ENCODE measurements around the gene DUS2.
"Not testable (repeated sequence)": the region's sequence is repeated elsewhere in the genome, so short reads cannot be mapped to it uniquely, and the experiment has no call there.

DUS2 gene

GRCh38 chr16:68109156-68109555, 86.1 kb downstream of the DUS2 start:
- H3K36me3 ChIP-seq (ENCODE audit: control insufficient read depth in 4 of 4, insufficient read depth in 4 of 4, low read length in 3 of 4) = not testable (repeated sequence)

GRCh38 chr16:68110611-68111010, 87.5 kb downstream of the DUS2 start:
- H3K4me3 ChIP-seq (ENCODE audit: control insufficient read depth in 1 of 7, extremely low read depth in 1 of 7, insufficient read depth in 4 of 7, low read depth in 2 of 7, low read length in 6 of 7); H3K36me3 ChIP-seq (ENCODE audit: control insufficient read depth in 4 of 4, insufficient read depth in 4 of 4, low read length in 3 of 4); H3K27ac ChIP-seq (ENCODE audit: insufficient read depth in 1 of 2, low read depth in 1 of 2, low read length in 2 of 2, poor library complexity in 1 of 2, severe bottlenecking in 2 of 2); DNase-seq; POLR2A ChIA-PET; H3K27me3 ChIP-seq (replicated peaks in 2 of 5; ENCODE audit: control insufficient read depth in 4 of 5, insufficient read depth in 5 of 5, low read length in 4 of 5); H3K4me1 ChIP-seq (ENCODE audit: control extremely low read depth in 1 of 4, control insufficient read depth in 4 of 4, insufficient read depth in 4 of 4, low read length in 3 of 4): not testable (repeated sequence)
- 80% methylated on average over 1 of the region's 2 CpGs for WGBS (ENCODE audit: insufficient coverage)
- peaks cover 0 to 20% (median 7%) of the 10 kb centered on the region in 5 experiments for H3K9me3 ChIP-seq (ENCODE audit: control extremely low read depth in 1 of 5, control insufficient read depth in 4 of 5, insufficient read depth in 2 of 5, low read depth in 1 of 5, low read length in 4 of 5)
- CTCF ChIA-PET = interaction anchor here (0.9 to 1.5 kb wide), 2 partner anchors 18 to 184 kb away, joined by 3 to 4 read pairs; no protein-coding TSS in a partner anchor

More at GRCh38 chr16:68109156-68109555, 86.1 kb downstream of the DUS2 start:
- H3K4me3 ChIP-seq (ENCODE audit: control insufficient read depth in 1 of 7, extremely low read depth in 1 of 7, insufficient read depth in 4 of 7, low read depth in 2 of 7, low read length in 6 of 7); H3K27me3 ChIP-seq (replicated peaks in 2 of 5; ENCODE audit: control insufficient read depth in 4 of 5, insufficient read depth in 5 of 5, low read length in 4 of 5); H3K4me1 ChIP-seq (ENCODE audit: control extremely low read depth in 1 of 4, control insufficient read depth in 4 of 4, insufficient read depth in 4 of 4, low read length in 3 of 4); POLR2A ChIA-PET; H3K27ac ChIP-seq (ENCODE audit: insufficient read depth in 1 of 2, low read depth in 1 of 2, low read length in 2 of 2, poor library complexity in 1 of 2, severe bottlenecking in 2 of 2); DNase-seq: not testable (repeated sequence)
- CTCF ChIA-PET = interaction anchor here (0.8 to 2.0 kb wide), 5 partner anchors 8 to 119 kb away, joined by 3 to 8 read pairs (median 4); no protein-coding TSS in a partner anchor
- peaks cover 3 to 22% (median 7%) of the 10 kb centered on the region in 5 experiments for H3K9me3 ChIP-seq (ENCODE audit: control extremely low read depth in 1 of 5, control insufficient read depth in 4 of 5, insufficient read depth in 2 of 5, low read depth in 1 of 5, low read length in 4 of 5)
- WGBS (ENCODE audit: insufficient coverage) = 100% methylated on average over 5 of the region's 5 CpGs

- CTCF ChIA-PET = no interaction called here
- WGBS (ENCODE audit: insufficient coverage) = 92% methylated on average over 2 of the region's 2 CpGs
Observed at GRCh38 chr16:68111379-68111778, 88.3 kb downstream of the DUS2 start.

GRCh38 chr16:68113059-68113761, 90.1 kb downstream of the DUS2 start:
- no peaks in the 10 kb centered on the region for H3K27me3 ChIP-seq (replicated peaks in 2 of 5; ENCODE audit: control insufficient read depth in 4 of 5, insufficient read depth in 5 of 5, low read length in 4 of 5)
- ChIA-PET CTCF (interaction anchor here (0.7 to 1.6 kb wide), 8 partner anchors 9 to 58 kb away, joined by 3 to 5 read pairs (median 3); partner anchors contain the start of gene NFATC3), POLR2A (no interaction called here)
- 100% methylated on average over 3 of the region's 5 CpGs for WGBS (ENCODE audit: insufficient coverage)
- H3K36me3 ChIP-seq (ENCODE audit: control insufficient read depth in 4 of 4, insufficient read depth in 4 of 4, low read length in 3 of 4) = no peaks in the 10 kb centered on the region
- DNase-seq = no peak
- H3K27ac ChIP-seq (ENCODE audit: insufficient read depth in 1 of 2, low read depth in 1 of 2, low read length in 2 of 2, poor library complexity in 1 of 2, severe bottlenecking in 2 of 2) = no peak overlapping the region
- H3K4me1 ChIP-seq (ENCODE audit: control extremely low read depth in 1 of 4, control insufficient read depth in 4 of 4, insufficient read depth in 4 of 4, low read length in 3 of 4) = peaks cover 0 to 8% (median 1%) of the 10 kb centered on the region in 4 experiments
- peaks cover 0 to 19% (median 5%) of the 10 kb centered on the region in 5 experiments for H3K9me3 ChIP-seq (ENCODE audit: control extremely low read depth in 1 of 5, control insufficient read depth in 4 of 5, insufficient read depth in 2 of 5, low read depth in 1 of 5, low read length in 4 of 5)
- H3K4me3 ChIP-seq (ENCODE audit: control insufficient read depth in 1 of 7, extremely low read depth in 1 of 7, insufficient read depth in 4 of 7, low read depth in 2 of 7, low read length in 6 of 7) = no peak overlapping the region

More at GRCh38 chr16:68111379-68111778, 88.3 kb downstream of the DUS2 start:
- Histone ChIP-seq H3K4me3 (ENCODE audit: control insufficient read depth in 1 of 7, extremely low read depth in 1 of 7, insufficient read depth in 4 of 7, low read depth in 2 of 7, low read length in 6 of 7) (no peak overlapping the region), H3K36me3 (ENCODE audit: control insufficient read depth in 4 of 4, insufficient read depth in 4 of 4, low read length in 3 of 4) (no peaks in the 10 kb centered on the region), H3K4me1 (ENCODE audit: control extremely low read depth in 1 of 4, control insufficient read depth in 4 of 4, insufficient read depth in 4 of 4, low read length in 3 of 4) (peaks cover 0 to 8% (median under 1%) of the 10 kb centered on the region in 4 experiments), H3K27me3 (replicated peaks in 2 of 5; ENCODE audit: control insufficient read depth in 4 of 5, insufficient read depth in 5 of 5, low read length in 4 of 5) (no peaks in the 10 kb centered on the region), H3K27ac (ENCODE audit: insufficient read depth in 1 of 2, low read depth in 1 of 2, low read length in 2 of 2, poor library complexity in 1 of 2, severe bottlenecking in 2 of 2) (no peak overlapping the region), H3K9me3 (ENCODE audit: control extremely low read depth in 1 of 5, control insufficient read depth in 4 of 5, insufficient read depth in 2 of 5, low read depth in 1 of 5, low read length in 4 of 5) (peaks cover 0 to 19% (median 7%) of the 10 kb centered on the region in 5 experiments)
- POLR2A ChIA-PET = no interaction called here
- DNase-seq = no peak

GRCh38 chr16:68113765-68114240, 90.7 kb downstream of the DUS2 start:
- Histone ChIP-seq H3K27ac (ENCODE audit: insufficient read depth in 1 of 2, low read depth in 1 of 2, low read length in 2 of 2, poor library complexity in 1 of 2, severe bottlenecking in 2 of 2) (no peak overlapping the region), H3K27me3 (replicated peaks in 2 of 5; ENCODE audit: control insufficient read depth in 4 of 5, insufficient read depth in 5 of 5, low read length in 4 of 5) (no peaks in the 10 kb centered on the region), H3K36me3 (ENCODE audit: control insufficient read depth in 4 of 4, insufficient read depth in 4 of 4, low read length in 3 of 4) (no peaks in the 10 kb centered on the region), H3K9me3 (ENCODE audit: control extremely low read depth in 1 of 5, control insufficient read depth in 4 of 5, insufficient read depth in 2 of 5, low read depth in 1 of 5, low read length in 4 of 5) (peaks cover 0 to 17% (median 5%) of the 10 kb centered on the region in 5 experiments), H3K4me3 (ENCODE audit: control insufficient read depth in 1 of 7, extremely low read depth in 1 of 7, insufficient read depth in 4 of 7, low read depth in 2 of 7, low read length in 6 of 7) (no peak overlapping the region), H3K4me1 (ENCODE audit: control extremely low read depth in 1 of 4, control insufficient read depth in 4 of 4, insufficient read depth in 4 of 4, low read length in 3 of 4) (peaks cover 0 to 8% (median 1%) of the 10 kb centered on the region in 4 experiments)
- DNase-seq = no peak
- WGBS (ENCODE audit: insufficient coverage) = 96% methylated on average over 10 of the region's 12 CpGs
- POLR2A ChIA-PET = no interaction called here
- CTCF ChIA-PET = interaction anchor here (1.1 to 1.9 kb wide), 4 partner anchors 9 to 58 kb away, joined by 3 to 7 read pairs (median 4); no protein-coding TSS in a partner anchor

- H3K4me3 ChIP-seq (ENCODE audit: control insufficient read depth in 1 of 7, extremely low read depth in 1 of 7, insufficient read depth in 4 of 7, low read depth in 2 of 7, low read length in 6 of 7); H3K27ac ChIP-seq (ENCODE audit: insufficient read depth in 1 of 2, low read depth in 1 of 2, low read length in 2 of 2, poor library complexity in 1 of 2, severe bottlenecking in 2 of 2); DNase-seq; POLR2A ChIA-PET; H3K4me1 ChIP-seq (ENCODE audit: control extremely low read depth in 1 of 4, control insufficient read depth in 4 of 4, insufficient read depth in 4 of 4, low read length in 3 of 4); H3K36me3 ChIP-seq (ENCODE audit: control insufficient read depth in 4 of 4, insufficient read depth in 4 of 4, low read length in 3 of 4); H3K27me3 ChIP-seq (replicated peaks in 2 of 5; ENCODE audit: control insufficient read depth in 4 of 5, insufficient read depth in 5 of 5, low read length in 4 of 5); H3K9me3 ChIP-seq (ENCODE audit: control extremely low read depth in 1 of 5, control insufficient read depth in 4 of 5, insufficient read depth in 2 of 5, low read depth in 1 of 5, low read length in 4 of 5): not testable (repeated sequence)
- 91% methylated on average over 7 of the region's 8 CpGs for WGBS (ENCODE audit: insufficient coverage)
- CTCF ChIA-PET = interaction anchor here (0.6 to 1.9 kb wide), 5 partner anchors 16 to 322 kb away, joined by 3 to 7 read pairs (median 3); no protein-coding TSS in a partner anchor
Observed at GRCh38 chr16:68114939-68115338, 91.9 kb downstream of the DUS2 start.

GRCh38 chr16:68115851-68116250, 92.8 kb downstream of the DUS2 start:
- DNase-seq = no peak
- ChIA-PET POLR2A (no interaction called here), CTCF (interaction anchor here (1.0 to 5.6 kb wide), 4 partner anchors 22 to 55 kb away, joined by 3 to 54 read pairs (median 6); no protein-coding TSS in a partner anchor)
- 100% methylated on average over 1 of the region's 2 CpGs for WGBS (ENCODE audit: insufficient coverage)
- Histone ChIP-seq H3K9me3 (ENCODE audit: control extremely low read depth in 1 of 5, control insufficient read depth in 4 of 5, insufficient read depth in 2 of 5, low read depth in 1 of 5, low read length in 4 of 5) (peaks cover 0 to 8% (median 0%) of the 10 kb centered on the region in 5 experiments), H3K4me3 (ENCODE audit: control insufficient read depth in 1 of 7, extremely low read depth in 1 of 7, insufficient read depth in 4 of 7, low read depth in 2 of 7, low read length in 6 of 7) (no peak overlapping the region), H3K4me1 (ENCODE audit: control extremely low read depth in 1 of 4, control insufficient read depth in 4 of 4, insufficient read depth in 4 of 4, low read length in 3 of 4) (peaks cover 0 to 8% (median 1%) of the 10 kb centered on the region in 4 experiments), H3K36me3 (ENCODE audit: control insufficient read depth in 4 of 4, insufficient read depth in 4 of 4, low read length in 3 of 4) (no peaks in the 10 kb centered on the region), H3K27me3 (replicated peaks in 2 of 5; ENCODE audit: control insufficient read depth in 4 of 5, insufficient read depth in 5 of 5, low read length in 4 of 5) (no peaks in the 10 kb centered on the region), H3K27ac (ENCODE audit: insufficient read depth in 1 of 2, low read depth in 1 of 2, low read length in 2 of 2, poor library complexity in 1 of 2, severe bottlenecking in 2 of 2) (no peak overlapping the region)

Data from common myeloid progenitor, CD34-positive (primary cell).